HEK293 (cell line): ENCODE results near the gene PITPNC1.

Experiments used
- CTCF ChIA-PET: fragments of 350-600 bp; formaldehyde crosslinking; extraction: SDS; loops from one replicate; lab custom pipeline; 2021; ENCODE audit warnings: antibody characterized with exemption; lab: Yijun Ruan, JAX
- POLR2A ChIA-PET: fragments of 300-600 bp; formaldehyde crosslinking; extraction: SDS; loops from one replicate; lab custom pipeline; 2020; ENCODE audit warnings: antibody characterized with exemption, inconsistent platforms; lab: Yijun Ruan, JAX
- H3K27ac ChIP-seq: fragments of 200-500 bp; sonication (Bioruptor generic); 2 replicates; pipeline ENCODE4 v1.5.1; 2014; ENCODE audit warnings: low read depth, low read length, control low read depth, inconsistent platforms; ENCODE audit errors: extremely low read depth
- H3K36me3 ChIP-seq, 2 experiments: fragments of 200-500 bp in 1 of 2; sonication (Bioruptor generic) in 1 of 2; 1 replicate in 1 of 2; 2 replicates in 1 of 2; pipeline ENCODE4 v1.5.1; 2014 to 2017; ENCODE audit warnings: inconsistent platforms in 2 of 2, low read length in 2 of 2; ENCODE audit not compliant: control insufficient read depth in 2 of 2, insufficient read depth in 1 of 2
- H3K4me1 ChIP-seq: fragments of 200-500 bp; sonication (Bioruptor generic); 2 replicates; pipeline ENCODE4 v1.5.1; 2014; ENCODE audit warnings: mild to moderate bottlenecking, low read length, inconsistent platforms; ENCODE audit not compliant: control insufficient read depth, insufficient read depth
- H3K4me3 ChIP-seq: 2 replicates; pipeline ENCODE4 v1.5.1; 2011; ENCODE audit warnings: low read depth, mild to moderate bottlenecking, control low read depth, low read length, moderate library complexity
- H3K9me3 ChIP-seq: fragments of 200-500 bp; sonication (Bioruptor generic); 2 replicates; pipeline ENCODE4 v1.5.1; 2014; ENCODE audit warnings: low read depth, low read length, inconsistent platforms; ENCODE audit not compliant: control insufficient read depth, insufficient read depth
- BCL11A ChIP-seq: fragments of 450-650 bp; formaldehyde crosslinking; IDR thresholded peaks from 2 replicates; pipeline ENCODE4 v1.5.1; 2016; ENCODE audit warnings: low read depth, missing biosample characterization, missing genetic modification characterization
- KLF17 ChIP-seq: fragments of 450-650 bp; formaldehyde crosslinking; IDR thresholded peaks from 2 replicates; pipeline ENCODE4 v1.5.1; 2016; ENCODE audit warnings: missing biosample characterization, missing genetic modification characterization
- MEIS1 ChIP-seq: sonication (generic); formaldehyde crosslinking; IDR thresholded peaks from 2 replicates; pipeline ENCODE4 v1.8.1; 2022; ENCODE audit warnings: missing genetic modification reagents, mild to moderate bottlenecking, borderline replicate concordance
- PRDM10 ChIP-seq: fragments of 450-650 bp; formaldehyde crosslinking; IDR thresholded peaks from 2 replicates; pipeline ENCODE4 v1.5.1; 2016; ENCODE audit warnings: missing biosample characterization, missing genetic modification characterization
- SP3 ChIP-seq: fragments of 450-650 bp; formaldehyde crosslinking; IDR thresholded peaks from 2 replicates; pipeline ENCODE4 v1.5.1; 2016; ENCODE audit warnings: missing biosample characterization, missing genetic modification characterization
- ZBTB20 ChIP-seq: fragments of 450-650 bp; formaldehyde crosslinking; IDR thresholded peaks from 2 replicates; pipeline ENCODE4 v1.5.1; 2016; ENCODE audit warnings: missing biosample characterization, missing genetic modification characterization
- ZBTB44 ChIP-seq: fragments of 450-650 bp; IDR thresholded peaks from 2 replicates; pipeline ENCODE4 v1.5.1; 2018; ENCODE audit warnings: missing biosample characterization, mild to moderate bottlenecking, missing genetic modification characterization
- ZBTB7A ChIP-seq: fragments of 450-650 bp; formaldehyde crosslinking; IDR thresholded peaks from 2 replicates; pipeline ENCODE4 v1.5.1; 2016; ENCODE audit warnings: low read depth, missing biosample characterization, missing genetic modification characterization
- ZNF132 ChIP-seq: fragments of 450-650 bp; formaldehyde crosslinking; IDR thresholded peaks from 2 replicates; pipeline ENCODE4 v1.5.1; 2017; ENCODE audit warnings: missing biosample characterization, missing genetic modification characterization, borderline replicate concordance
- ZNF18 ChIP-seq: fragments of 450-650 bp; formaldehyde crosslinking; IDR thresholded peaks from 2 replicates; pipeline ENCODE4 v1.5.1; 2016; ENCODE audit warnings: missing biosample characterization, missing genetic modification characterization
- ZNF214 ChIP-seq: fragments of 450-650 bp; formaldehyde crosslinking; IDR thresholded peaks from 2 replicates; pipeline ENCODE4 v1.5.1; 2017; ENCODE audit warnings: missing biosample characterization, mild to moderate bottlenecking, missing genetic modification characterization, borderline replicate concordance
- ZNF324 ChIP-seq: fragments of 450-650 bp; formaldehyde crosslinking; IDR thresholded peaks from 2 replicates; pipeline ENCODE4 v1.5.1; 2016; ENCODE audit warnings: missing biosample characterization, missing genetic modification characterization
- ZNF350 ChIP-seq: fragments of 450-650 bp; formaldehyde crosslinking; IDR thresholded peaks from 2 replicates; pipeline ENCODE4 v1.5.0; 2017; ENCODE audit warnings: missing biosample characterization, mild to moderate bottlenecking, missing genetic modification characterization
- ZNF354C ChIP-seq: fragments of 450-650 bp; formaldehyde crosslinking; IDR thresholded peaks from 2 replicates; pipeline ENCODE4 v1.5.1; 2016; ENCODE audit warnings: missing biosample characterization, missing genetic modification characterization, low read depth, borderline replicate concordance
- ZNF37A ChIP-seq: fragments of 450-650 bp; IDR thresholded peaks from 2 replicates; pipeline ENCODE4 v1.5.1; 2018; ENCODE audit warnings: missing biosample characterization, missing genetic modification characterization
- ZNF433 ChIP-seq: fragments of 450-650 bp; formaldehyde crosslinking; IDR thresholded peaks from 2 replicates; pipeline ENCODE4 v1.5.1; 2016; ENCODE audit warnings: missing biosample characterization, missing genetic modification characterization, low read depth
- ZNF549 ChIP-seq: fragments of 450-650 bp; IDR thresholded peaks from 2 replicates; pipeline ENCODE4 v1.5.1; 2018; ENCODE audit warnings: missing biosample characterization, missing genetic modification characterization, mild to moderate bottlenecking, inconsistent platforms, moderate library complexity
- ZNF610 ChIP-seq: fragments of 450-650 bp; formaldehyde crosslinking; IDR thresholded peaks from 2 replicates; pipeline ENCODE4 v1.5.1; 2016; ENCODE audit warnings: missing biosample characterization, missing genetic modification characterization, borderline replicate concordance
- ZNF658 ChIP-seq: fragments of 450-650 bp; formaldehyde crosslinking; IDR thresholded peaks from 2 replicates; pipeline ENCODE4; 2016; ENCODE audit warnings: missing biosample characterization, missing genetic modification characterization
- ZNF837 ChIP-seq: fragments of 450-650 bp; formaldehyde crosslinking; IDR thresholded peaks from 2 replicates; pipeline ENCODE4 v1.5.1; 2016; ENCODE audit warnings: missing biosample characterization, missing genetic modification characterization
- ZSCAN30 ChIP-seq: fragments of 450-650 bp; IDR thresholded peaks from 2 replicates; pipeline ENCODE4 v1.5.1; 2018; ENCODE audit warnings: missing biosample characterization, mild to moderate bottlenecking, missing genetic modification characterization, moderate library complexity
- TF ChIP-seq, protein P1 (sequence below): fragments of 450-650 bp; formaldehyde crosslinking; IDR thresholded peaks from 2 replicates; pipeline ENCODE4 v1.5.1; 2016; ENCODE audit warnings: missing biosample characterization, missing genetic modification characterization

Gene PITPNC1

DNA sequence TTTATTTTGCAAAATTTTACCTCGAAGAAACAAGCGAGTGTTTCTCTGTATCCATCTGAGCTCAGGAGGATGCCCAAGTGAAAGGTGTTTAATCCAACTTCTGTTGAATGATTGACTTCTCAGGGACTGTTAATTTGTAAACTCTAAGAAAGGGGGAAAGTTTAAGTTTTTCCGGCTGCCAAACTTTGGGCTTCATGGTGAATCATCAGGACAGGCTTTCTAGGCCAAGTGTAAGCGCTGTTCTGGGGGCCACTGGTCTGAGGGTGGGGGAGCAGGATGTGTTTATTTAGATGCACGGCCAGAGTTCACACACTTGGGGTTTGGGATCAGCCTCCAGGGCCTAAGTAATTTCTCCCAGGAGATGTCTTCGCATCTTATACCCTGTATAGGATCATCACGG is 110.4 kb downstream of the PITPNC1 start (continued):
- TF ChIP-seq ZNF18 (tag by site-specific recombination) (no peak), ZNF214 (tag by site-specific recombination) (no peak), ZNF350 (tag by site-specific recombination) (no peak), ZSCAN30 (tag by site-specific recombination) (no peak)

DNA sequence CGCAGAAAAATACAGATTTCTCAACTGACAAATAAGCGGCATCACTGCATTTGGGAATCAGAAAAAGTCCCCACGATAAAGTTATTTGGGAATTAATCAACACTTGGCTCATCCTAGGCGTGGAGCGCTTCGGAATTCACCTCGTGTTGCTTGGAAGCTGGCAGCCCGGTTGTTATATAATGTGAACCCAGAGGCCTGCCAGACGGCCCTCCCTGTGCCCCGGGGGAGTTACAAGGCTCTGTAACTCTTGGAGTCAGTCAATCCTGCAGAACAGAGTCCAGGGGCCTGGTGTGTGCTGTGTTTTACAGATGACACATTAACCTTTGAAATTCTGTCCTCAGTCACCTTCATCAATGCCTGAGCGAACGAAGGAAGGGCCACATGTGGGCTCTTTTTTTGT is 111.1 kb downstream of the PITPNC1 start:
- no peak overlapping the region for H3K27ac ChIP-seq
- H3K36me3 ChIP-seq = no peaks in the 10 kb centered on the region
- CTCF ChIA-PET = no interaction called here
- POLR2A ChIA-PET = no interaction called here
- no peak for TF ChIP-seq PRDM10 (tag by site-specific recombination)
- TF ChIP-seq ZNF354C (tag by site-specific recombination) = no peak
- TF ChIP-seq ZNF610 (tag by site-specific recombination) = no peak
- no peak for TF ChIP-seq ZNF837 (tag by site-specific recombination)
- no peak for TF ChIP-seq MEIS1 (CRISPR knock-in tag)
- TF ChIP-seq BCL11A (tag by site-specific recombination) = no peak
- TF ChIP-seq ZNF549 = no peak
- TF ChIP-seq ZBTB20 = no peak
- TF ChIP-seq ZBTB44 = no peak
- no peak for TF ChIP-seq ZNF324 (tag by site-specific recombination)
- TF ChIP-seq SP3 (tag by site-specific recombination) = no peak
- TF ChIP-seq ZNF132 (tag by site-specific recombination) = no peak
- TF ChIP-seq KLF17 = no peak
- TF ChIP-seq, protein P1, sequence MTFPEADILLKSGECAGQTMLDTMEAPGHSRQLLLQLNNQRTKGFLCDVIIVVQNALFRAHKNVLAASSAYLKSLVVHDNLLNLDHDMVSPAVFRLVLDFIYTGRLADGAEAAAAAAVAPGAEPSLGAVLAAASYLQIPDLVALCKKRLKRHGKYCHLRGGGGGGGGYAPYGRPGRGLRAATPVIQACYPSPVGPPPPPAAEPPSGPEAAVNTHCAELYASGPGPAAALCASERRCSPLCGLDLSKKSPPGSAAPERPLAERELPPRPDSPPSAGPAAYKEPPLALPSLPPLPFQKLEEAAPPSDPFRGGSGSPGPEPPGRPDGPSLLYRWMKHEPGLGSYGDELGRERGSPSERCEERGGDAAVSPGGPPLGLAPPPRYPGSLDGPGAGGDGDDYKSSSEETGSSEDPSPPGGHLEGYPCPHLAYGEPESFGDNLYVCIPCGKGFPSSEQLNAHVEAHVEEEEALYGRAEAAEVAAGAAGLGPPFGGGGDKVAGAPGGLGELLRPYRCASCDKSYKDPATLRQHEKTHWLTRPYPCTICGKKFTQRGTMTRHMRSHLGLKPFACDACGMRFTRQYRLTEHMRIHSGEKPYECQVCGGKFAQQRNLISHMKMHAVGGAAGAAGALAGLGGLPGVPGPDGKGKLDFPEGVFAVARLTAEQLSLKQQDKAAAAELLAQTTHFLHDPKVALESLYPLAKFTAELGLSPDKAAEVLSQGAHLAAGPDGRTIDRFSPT (tag by site-specific recombination) = no peak
- no peak for TF ChIP-seq ZNF214 (tag by site-specific recombination)
- no peak for TF ChIP-seq ZNF658 (tag by site-specific recombination)
- no peak for TF ChIP-seq ZBTB7A (tag by site-specific recombination)
- TF ChIP-seq ZNF433 (tag by site-specific recombination) = no peak
- no peak for TF ChIP-seq ZNF37A (tag by site-specific recombination)
- H3K4me1 ChIP-seq = peaks cover 24% of the 10 kb centered on the region
- H3K4me3 ChIP-seq = no peak overlapping the region
- H3K9me3 ChIP-seq = no peaks in the 10 kb centered on the region
